ENCODE results near the gene ATXN7L1.

ATXN7L1 gene

GRCh38 chr7:105905910-105906568 is 29.6 kb upstream of the ATXN7L1 start:
- H3K27ac ChIP-seq, result no peak overlapping the region
- ChIA-PET CTCF (interaction anchor here (1.0 kb wide), 1 partner anchor 17 kb away, joined by 4 read pairs; no protein-coding TSS in a partner anchor), POLR2A (ENCODE audit: low non-redundant PET) (no interaction called here)
- no peak for TF ChIP-seq CTCF (conservative IDR thresholded peaks at IDR 0.05; ENCODE audit: low read depth)
- no peak for DNase-seq (ENCODE audit: low spot score)

GRCh38 chr7:105905209-105905909 is 29.0 kb upstream of the ATXN7L1 start:
- no peak overlapping the region for H3K27ac ChIP-seq
- no peak for DNase-seq (ENCODE audit: low spot score)
- TF ChIP-seq CTCF (conservative IDR thresholded peaks at IDR 0.05; ENCODE audit: low read depth), result no peak
- ChIA-PET POLR2A (ENCODE audit: low non-redundant PET) (no interaction called here), CTCF (interaction anchor here (0.7 to 1.0 kb wide), 2 partner anchors 18 to 24 kb away, joined by 4 read pairs; no protein-coding TSS in a partner anchor)

GRCh38 chr7:105904064-105904463 is 27.7 kb upstream of the ATXN7L1 start:
- TF ChIP-seq CTCF (conservative IDR thresholded peaks at IDR 0.05; ENCODE audit: low read depth), result no peak
- POLR2A ChIA-PET (ENCODE audit: low non-redundant PET), result no interaction called here
- no peak for DNase-seq (ENCODE audit: low spot score)
- no peak overlapping the region for H3K27ac ChIP-seq
- CTCF ChIA-PET, result interaction anchor here (0.7 kb wide), 1 partner anchor 649 kb away, joined by 3 read pairs; no protein-coding TSS in a partner anchor

- POLR2A ChIA-PET (ENCODE audit: low non-redundant PET), result no interaction called here
- no peak for TF ChIP-seq CTCF (conservative IDR thresholded peaks at IDR 0.05; ENCODE audit: low read depth)
- no peak overlapping the region for H3K27ac ChIP-seq
- DNase-seq (ENCODE audit: low spot score), result no peak
- CTCF ChIA-PET, result no interaction called here
Measured at GRCh38 chr7:105902325-105902911, 26.0 kb upstream of the ATXN7L1 start.

GRCh38 chr7:105897999-105898398 is 21.6 kb upstream of the ATXN7L1 start:
- DNase-seq (ENCODE audit: low spot score), result no peak
- TF ChIP-seq CTCF (conservative IDR thresholded peaks at IDR 0.05; ENCODE audit: low read depth), result no peak
- ChIA-PET CTCF (interaction anchor here (0.6 kb wide), 1 partner anchor 57 kb away, joined by 4 read pairs; no protein-coding TSS in a partner anchor), POLR2A (ENCODE audit: low non-redundant PET) (no interaction called here)
- no peak overlapping the region for H3K27ac ChIP-seq

GRCh38 chr7:105896407-105896911 is 20.1 kb upstream of the ATXN7L1 start:
- H3K27ac ChIP-seq, result no peak overlapping the region
- no peak for TF ChIP-seq CTCF (conservative IDR thresholded peaks at IDR 0.05; ENCODE audit: low read depth)
- ChIA-PET POLR2A (ENCODE audit: low non-redundant PET) (no interaction called here), CTCF (no interaction called here)
- no peak for DNase-seq (ENCODE audit: low spot score)

All from RWPE1 (cell line).